Measurements from ENCODE around the gene HOXB13. TPM values are rescaled to one million over a fixed set of nuclear protein-coding genes. Genes with fewer than 3 reads are reported as not detected.
"Not testable (repeated sequence)": the region's sequence is repeated elsewhere in the genome, so short reads cannot be mapped to it uniquely, and the experiment has no call there.

Gene HOXB13
- polyA plus RNA-seq, 1 experiment, result not detected

DNA sequence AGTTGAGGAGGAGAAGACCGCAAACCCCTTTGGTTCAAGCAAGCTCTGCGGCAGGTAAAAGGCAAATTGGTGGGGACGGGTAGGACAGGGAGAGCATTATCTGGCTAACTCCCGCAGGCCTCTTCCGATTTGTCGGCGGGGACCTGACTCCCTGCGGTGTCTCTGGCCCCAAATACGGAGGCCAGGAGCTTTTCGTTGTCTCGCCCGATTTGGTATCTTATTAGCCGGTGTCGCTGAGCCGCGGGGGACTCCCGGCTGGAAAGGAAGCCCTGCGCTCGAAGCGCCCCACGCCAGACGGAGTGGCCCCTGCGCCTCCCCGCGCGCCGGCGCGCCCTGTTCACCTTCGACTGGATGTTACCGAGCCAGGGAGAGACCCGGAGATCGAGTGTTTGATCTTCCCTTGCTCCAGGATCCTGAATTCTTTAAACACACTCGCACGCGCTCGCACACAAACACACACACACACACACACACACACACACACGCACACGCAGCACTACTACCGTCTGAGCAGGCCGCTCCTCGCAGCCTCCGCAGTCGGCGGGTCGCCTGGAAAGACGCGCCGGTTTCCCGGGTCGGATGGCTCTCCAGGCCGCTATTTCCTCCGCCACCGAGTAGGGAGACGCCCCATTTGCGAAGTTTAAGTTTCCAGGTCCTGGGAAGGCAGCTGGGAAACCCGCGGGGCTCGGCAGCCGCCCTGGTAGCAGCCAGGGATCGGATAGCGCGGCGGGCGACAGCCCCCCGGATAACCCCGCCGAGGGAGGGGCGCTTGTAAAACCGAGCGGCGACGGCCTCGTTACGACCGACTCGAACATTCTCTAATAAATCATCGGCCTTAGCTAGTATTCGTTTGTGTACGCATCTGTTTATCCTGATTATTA lies 9.5 kb downstream of the HOXB13 start:
- no peak overlapping the region for H3K27ac ChIP-seq (ENCODE audit: low read depth, low read length)
- H3K27me3 ChIP-seq (ENCODE audit: control insufficient read depth, insufficient read depth, low read length), result peaks cover 83% of the 10 kb centered on the region
- H3K4me3 ChIP-seq (ENCODE audit: low read depth, low read length), result no peak overlapping the region
- no peak for TF ChIP-seq CTCF (IDR thresholded peaks at IDR 0.05; ENCODE audit: low read depth, low read length)
- ChIA-PET POLR2A (interaction anchor here (0.6 kb wide), 2 partner anchors 109 to 167 kb away, joined by 3 to 5 read pairs; no protein-coding TSS in a partner anchor), CTCF (interaction anchor here (3.7 kb wide), 1 partner anchor 160 kb away, joined by 22 read pairs; no protein-coding TSS in a partner anchor)
- no peak for DNase-seq (ENCODE audit: low read depth, low spot score)
- peaks cover 9% of the 10 kb centered on the region for H3K9me3 ChIP-seq (ENCODE audit: control insufficient read depth, insufficient read depth, low read length)

- peaks cover 9% of the 10 kb centered on the region for H3K9me3 ChIP-seq (ENCODE audit: control insufficient read depth, insufficient read depth, low read length)
- POLR2A ChIA-PET, result interaction anchor here (0.6 kb wide), 1 partner anchor 167 kb away, joined by 3 read pairs; no protein-coding TSS in a partner anchor
- H3K4me3 ChIP-seq (ENCODE audit: low read depth, low read length), result no peak overlapping the region
- no peak for TF ChIP-seq CTCF (IDR thresholded peaks at IDR 0.05; ENCODE audit: low read depth, low read length)
- CTCF ChIA-PET, result interaction anchor here (1.1 to 3.7 kb wide), 3 partner anchors 8 to 161 kb away, joined by 4 to 22 read pairs (median 6); no protein-coding TSS in a partner anchor
- DNase-seq (ENCODE audit: low read depth, low spot score), result no peak
- H3K27me3 ChIP-seq (ENCODE audit: control insufficient read depth, insufficient read depth, low read length), result peaks cover 82% of the 10 kb centered on the region
- H3K27ac ChIP-seq (ENCODE audit: low read depth, low read length), result no peak overlapping the region
These were observed 10.3 kb downstream of the HOXB13 start for GRCh38 chr17:48718227-48718760.

DNA sequence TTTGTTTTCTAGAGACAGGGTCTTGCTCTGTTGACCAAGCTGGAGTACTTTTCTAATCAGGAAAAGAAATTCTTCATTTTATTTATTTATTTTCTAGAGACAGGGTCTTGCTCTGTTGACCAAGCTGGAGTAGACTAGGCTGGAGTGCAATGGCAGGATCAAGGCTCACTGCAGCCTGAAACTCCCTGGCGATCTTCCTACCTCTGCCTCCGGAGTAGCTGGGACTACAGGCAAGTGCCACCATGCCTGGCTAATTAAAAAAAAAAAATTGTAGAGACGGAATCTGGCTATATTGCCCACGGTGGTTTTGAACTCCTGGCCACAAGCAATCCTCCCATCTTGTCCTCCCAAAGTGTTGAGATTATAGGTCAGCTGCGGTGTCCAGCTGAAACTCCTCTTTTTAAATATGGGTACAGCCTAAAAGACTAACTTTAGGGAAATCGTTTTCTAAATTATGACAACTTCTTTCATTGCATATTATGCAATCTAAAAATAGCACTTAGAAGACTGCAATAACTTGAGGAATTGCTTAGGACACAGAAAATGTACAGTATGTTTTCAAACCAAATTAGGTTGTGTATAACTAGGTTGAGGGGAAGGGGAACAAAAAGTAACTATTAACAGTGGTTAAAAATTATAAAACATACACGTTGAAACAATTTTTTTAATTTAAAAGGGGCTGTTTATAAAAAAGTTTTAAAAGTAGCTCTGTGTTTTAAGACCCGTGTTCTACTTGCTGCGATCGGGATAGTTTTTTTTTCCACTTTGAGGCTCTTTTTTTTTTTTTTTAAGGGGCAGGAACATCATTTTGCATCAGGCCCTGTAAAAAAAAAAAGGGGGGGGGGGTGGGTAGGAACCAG lies 11.0 kb downstream of the HOXB13 start:
- peaks cover 9% of the 10 kb centered on the region for H3K9me3 ChIP-seq (ENCODE audit: control insufficient read depth, insufficient read depth, low read length)
- no peak overlapping the region for H3K4me3 ChIP-seq (ENCODE audit: low read depth, low read length)
- H3K27me3 ChIP-seq (ENCODE audit: control insufficient read depth, insufficient read depth, low read length), result peaks cover 75% of the 10 kb centered on the region
- TF ChIP-seq CTCF (IDR thresholded peaks at IDR 0.05; ENCODE audit: low read depth, low read length), result no peak
- CTCF ChIA-PET, result interaction anchor here (0.7 to 3.7 kb wide), 6 partner anchors 9 to 167 kb away, joined by 3 to 22 read pairs (median 4); no protein-coding TSS in a partner anchor
- POLR2A ChIA-PET, result no interaction called here
- H3K27ac ChIP-seq (ENCODE audit: low read depth, low read length), result no peak overlapping the region
- no peak for DNase-seq (ENCODE audit: low read depth, low spot score)

- CTCF ChIA-PET, result interaction anchor here (0.7 to 3.7 kb wide), 4 partner anchors 74 to 168 kb away, joined by 3 to 22 read pairs (median 3); no protein-coding TSS in a partner anchor
- DNase-seq (ENCODE audit: low read depth, low spot score); H3K4me3 ChIP-seq (ENCODE audit: low read depth, low read length); POLR2A ChIA-PET; H3K9me3 ChIP-seq (ENCODE audit: control insufficient read depth, insufficient read depth, low read length); H3K27ac ChIP-seq (ENCODE audit: low read depth, low read length): not testable (repeated sequence)
- peaks cover 71% of the 10 kb centered on the region for H3K27me3 ChIP-seq (ENCODE audit: control insufficient read depth, insufficient read depth, low read length)
These were observed 12.0 kb downstream of the HOXB13 start for GRCh38 chr17:48716549-48716948.
